ENCODE results near the gene PARD3. TPM values are rescaled to one million over a fixed set of nuclear protein-coding genes. Genes with fewer than 3 reads are reported as not detected.

PARD3 gene
- total RNA-seq, 1 experiment from 2014 or later, result 51.8 TPM

DNA sequence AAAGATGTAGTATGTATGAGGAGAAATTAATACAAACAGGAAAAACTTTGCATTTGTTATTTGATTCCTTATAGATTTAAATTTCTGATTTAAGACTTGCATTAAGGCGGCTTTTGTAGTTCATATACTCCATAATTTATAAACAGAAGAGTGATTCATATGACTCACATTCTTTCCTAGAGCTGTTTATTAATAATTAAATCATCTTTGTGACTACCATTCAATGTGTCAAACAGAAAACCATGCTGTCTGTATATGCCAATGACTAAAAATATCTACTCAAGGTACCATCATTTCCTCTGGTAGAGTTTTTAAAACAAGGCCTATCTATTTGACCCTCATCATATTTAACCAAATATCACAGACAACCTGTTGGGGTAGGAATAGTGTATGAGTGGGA is 501.7 kb downstream of the PARD3 start:
- CTCF ChIA-PET, result no interaction called here
- H3K27ac Mint-ChIP-seq, result no peak overlapping the region

More for the DNA sequence above, 501.7 kb downstream of the PARD3 start:
- Mint-ChIP-seq H3K4me1 (peaks cover 21% of the 10 kb centered on the region), H3K9me3 (no peaks in the 10 kb centered on the region), H3K4me3 (no peak overlapping the region), H3K36me3 (peaks cover 6% of the 10 kb centered on the region; the same call in 1 of the 2 replicates), H3K27me3 (ENCODE audit: low read depth) (no peaks in the 10 kb centered on the region)
- no peak for ATAC-seq
- TF ChIP-seq FOXP4 (CRISPR knock-in tag; IDR thresholded peaks at IDR 0.05), result no peak
- no peak for TF ChIP-seq CREM (CRISPR knock-in tag; IDR thresholded peaks at IDR 0.05)
- no peak for TF ChIP-seq SP1 (CRISPR knock-in tag; conservative IDR thresholded peaks at IDR 0.05)
- TF ChIP-seq, protein P1, sequence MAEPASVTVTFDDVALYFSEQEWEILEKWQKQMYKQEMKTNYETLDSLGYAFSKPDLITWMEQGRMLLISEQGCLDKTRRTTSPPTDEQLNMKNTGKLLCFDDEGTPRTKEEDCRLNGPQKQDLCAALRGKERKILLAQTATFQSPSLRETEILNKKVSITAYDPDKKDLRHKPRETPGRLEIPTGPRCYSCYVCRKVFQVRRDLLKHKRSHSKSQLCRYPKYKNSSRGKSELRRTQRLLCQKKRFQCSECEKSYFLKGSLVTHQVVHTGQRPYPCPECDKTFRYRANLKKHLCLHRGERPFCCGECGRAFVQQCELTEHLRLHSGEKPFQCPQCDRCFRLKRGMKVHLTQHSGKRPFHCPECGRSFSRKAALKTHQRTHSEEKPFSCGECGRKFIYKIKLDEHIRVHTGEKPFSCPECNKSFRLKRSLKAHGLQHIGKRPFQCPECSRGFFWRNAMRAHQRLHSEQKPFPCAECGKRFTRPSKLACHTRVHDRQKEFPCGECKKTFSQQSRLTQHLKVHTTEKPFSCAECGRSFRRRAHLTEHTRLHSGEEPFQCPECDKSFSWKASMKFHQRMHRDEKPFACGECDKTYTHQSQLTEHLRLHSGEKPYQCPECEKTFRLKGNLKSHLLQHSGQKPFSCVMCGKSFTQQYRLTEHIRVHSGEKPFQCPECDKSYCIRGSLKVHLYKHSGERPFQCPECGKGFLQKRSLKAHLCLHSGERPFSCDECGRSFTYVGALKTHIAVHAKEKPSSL (CRISPR knock-in tag; conservative IDR thresholded peaks at IDR 0.05), result no peak
- no peak for TF ChIP-seq PRRX2 (CRISPR knock-in tag; IDR thresholded peaks at IDR 0.05)
- TF ChIP-seq TEAD4 (CRISPR knock-in tag; IDR thresholded peaks at IDR 0.05), result no peak
- TF ChIP-seq ETV6 (CRISPR knock-in tag; IDR thresholded peaks at IDR 0.05), result no peak
- TF ChIP-seq NFE2L1 (CRISPR knock-in tag; IDR thresholded peaks at IDR 0.05), result no peak
- no peak for TF ChIP-seq ATF1 (CRISPR knock-in tag; IDR thresholded peaks at IDR 0.05)
- TF ChIP-seq TCF7 (CRISPR knock-in tag; IDR thresholded peaks at IDR 0.05; ENCODE audit: low read depth), result no peak
- TF ChIP-seq ZNF219 (CRISPR knock-in tag; IDR thresholded peaks at IDR 0.05; ENCODE audit: borderline replicate concordance), result no peak
- TF ChIP-seq ZNF281 (CRISPR knock-in tag; IDR thresholded peaks at IDR 0.05), result no peak
- TF ChIP-seq ZNF396 (CRISPR knock-in tag; IDR thresholded peaks at IDR 0.05; ENCODE audit: borderline replicate concordance), result no peak
- TF ChIP-seq CREB1 (CRISPR knock-in tag; IDR thresholded peaks at IDR 0.05), result no peak
- TF ChIP-seq, protein P2, sequence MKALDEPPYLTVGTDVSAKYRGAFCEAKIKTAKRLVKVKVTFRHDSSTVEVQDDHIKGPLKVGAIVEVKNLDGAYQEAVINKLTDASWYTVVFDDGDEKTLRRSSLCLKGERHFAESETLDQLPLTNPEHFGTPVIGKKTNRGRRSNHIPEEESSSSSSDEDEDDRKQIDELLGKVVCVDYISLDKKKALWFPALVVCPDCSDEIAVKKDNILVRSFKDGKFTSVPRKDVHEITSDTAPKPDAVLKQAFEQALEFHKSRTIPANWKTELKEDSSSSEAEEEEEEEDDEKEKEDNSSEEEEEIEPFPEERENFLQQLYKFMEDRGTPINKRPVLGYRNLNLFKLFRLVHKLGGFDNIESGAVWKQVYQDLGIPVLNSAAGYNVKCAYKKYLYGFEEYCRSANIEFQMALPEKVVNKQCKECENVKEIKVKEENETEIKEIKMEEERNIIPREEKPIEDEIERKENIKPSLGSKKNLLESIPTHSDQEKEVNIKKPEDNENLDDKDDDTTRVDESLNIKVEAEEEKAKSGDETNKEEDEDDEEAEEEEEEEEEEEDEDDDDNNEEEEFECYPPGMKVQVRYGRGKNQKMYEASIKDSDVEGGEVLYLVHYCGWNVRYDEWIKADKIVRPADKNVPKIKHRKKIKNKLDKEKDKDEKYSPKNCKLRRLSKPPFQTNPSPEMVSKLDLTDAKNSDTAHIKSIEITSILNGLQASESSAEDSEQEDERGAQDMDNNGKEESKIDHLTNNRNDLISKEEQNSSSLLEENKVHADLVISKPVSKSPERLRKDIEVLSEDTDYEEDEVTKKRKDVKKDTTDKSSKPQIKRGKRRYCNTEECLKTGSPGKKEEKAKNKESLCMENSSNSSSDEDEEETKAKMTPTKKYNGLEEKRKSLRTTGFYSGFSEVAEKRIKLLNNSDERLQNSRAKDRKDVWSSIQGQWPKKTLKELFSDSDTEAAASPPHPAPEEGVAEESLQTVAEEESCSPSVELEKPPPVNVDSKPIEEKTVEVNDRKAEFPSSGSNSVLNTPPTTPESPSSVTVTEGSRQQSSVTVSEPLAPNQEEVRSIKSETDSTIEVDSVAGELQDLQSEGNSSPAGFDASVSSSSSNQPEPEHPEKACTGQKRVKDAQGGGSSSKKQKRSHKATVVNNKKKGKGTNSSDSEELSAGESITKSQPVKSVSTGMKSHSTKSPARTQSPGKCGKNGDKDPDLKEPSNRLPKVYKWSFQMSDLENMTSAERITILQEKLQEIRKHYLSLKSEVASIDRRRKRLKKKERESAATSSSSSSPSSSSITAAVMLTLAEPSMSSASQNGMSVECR (CRISPR knock-in tag; IDR thresholded peaks at IDR 0.05; ENCODE audit: borderline replicate concordance), result no peak
- no peak for TF ChIP-seq FOXP1 (CRISPR knock-in tag; IDR thresholded peaks at IDR 0.05; ENCODE audit: borderline replicate concordance)
- TF ChIP-seq MLX (CRISPR knock-in tag; IDR thresholded peaks at IDR 0.05), result no peak
- POLR2A ChIA-PET, result interaction anchor here (0.8 kb wide), 1 partner anchor 74 kb away, joined by 3 read pairs; no protein-coding TSS in a partner anchor
- DNase-seq (ENCODE audit: low spot score), result no peak
